HG03139 (cell line): ENCODE measurements around the gene TMEM117.
"Not testable (repeated sequence)": the region's sequence is repeated elsewhere in the genome, so short reads cannot be mapped to it uniquely, and the experiment has no call there.

Experiments used
- ATAC-seq: cut with Tn5 transposase; IDR thresholded peaks from one replicate; pipeline ENCODE4 v1.9.1; 2021; ENCODE audit not compliant: unreplicated experiment

TMEM117 gene

GRCh38 chr12:44362947-44363346 lies 527.1 kb downstream of the TMEM117 start:
- no peak for ATAC-seq

- ATAC-seq, result no peak
Measured at GRCh38 chr12:44367136-44367535, 531.3 kb downstream of the TMEM117 start.

- no peak for ATAC-seq
Measured at GRCh38 chr12:44367916-44368315, 532.0 kb downstream of the TMEM117 start.

GRCh38 chr12:44369998-44370397 lies 534.1 kb downstream of the TMEM117 start:
- ATAC-seq, result no peak

- no peak for ATAC-seq
Measured at GRCh38 chr12:44370982-44371381, 535.1 kb downstream of the TMEM117 start.

GRCh38 chr12:44372259-44372658 lies 536.4 kb downstream of the TMEM117 start:
- no peak for ATAC-seq

- ATAC-seq, result no peak
Measured at GRCh38 chr12:44375694-44376093, 539.8 kb downstream of the TMEM117 start.

GRCh38 chr12:44377443-44378187 lies 541.7 kb downstream of the TMEM117 start:
- no peak for ATAC-seq

GRCh38 chr12:44379113-44379512 lies 543.2 kb downstream of the TMEM117 start:
- ATAC-seq, result not testable (repeated sequence)

GRCh38 chr12:44379831-44380230 lies 544.0 kb downstream of the TMEM117 start:
- ATAC-seq, result no peak

GRCh38 chr12:44380861-44381260 lies 545.0 kb downstream of the TMEM117 start:
- no peak for ATAC-seq

- ATAC-seq, result no peak
Measured at GRCh38 chr12:44381341-44381740, 545.5 kb downstream of the TMEM117 start.

- no peak for ATAC-seq
Measured at GRCh38 chr12:44384136-44384535, 548.3 kb downstream of the TMEM117 start.

GRCh38 chr12:44385964-44386363 lies 550.1 kb downstream of the TMEM117 start:
- ATAC-seq, result no peak

GRCh38 chr12:44387581-44387980 lies 551.7 kb downstream of the TMEM117 start:
- ATAC-seq, result no peak

- no peak for ATAC-seq
Measured at GRCh38 chr12:44389038-44389437, 553.2 kb downstream of the TMEM117 start.

GRCh38 chr12:44389896-44390295 lies 554.0 kb downstream of the TMEM117 start:
- no peak for ATAC-seq

GRCh38 chr12:44397631-44398030 lies 561.8 kb downstream of the TMEM117 start:
- ATAC-seq, result no peak

GRCh38 chr12:44403185-44403584 lies 567.3 kb downstream of the TMEM117 start:
- no peak for ATAC-seq

GRCh38 chr12:44405297-44405696 lies 569.4 kb downstream of the TMEM117 start:
- ATAC-seq, result no peak

GRCh38 chr12:44422559-44422958 lies 586.7 kb downstream of the TMEM117 start:
- ATAC-seq, result no peak

- no peak for ATAC-seq
Measured at GRCh38 chr12:44428825-44429224, 592.9 kb downstream of the TMEM117 start.
